ENCODE results near the gene HADH. TPM values are rescaled to one million over a fixed set of nuclear protein-coding genes. Genes with fewer than 3 reads are reported as not detected.

Gene HADH
- polyA plus RNA-seq, 2 of the 4 experiments (the other 2 are of a cell fraction) = 22.7 to 23.7 TPM

DNA sequence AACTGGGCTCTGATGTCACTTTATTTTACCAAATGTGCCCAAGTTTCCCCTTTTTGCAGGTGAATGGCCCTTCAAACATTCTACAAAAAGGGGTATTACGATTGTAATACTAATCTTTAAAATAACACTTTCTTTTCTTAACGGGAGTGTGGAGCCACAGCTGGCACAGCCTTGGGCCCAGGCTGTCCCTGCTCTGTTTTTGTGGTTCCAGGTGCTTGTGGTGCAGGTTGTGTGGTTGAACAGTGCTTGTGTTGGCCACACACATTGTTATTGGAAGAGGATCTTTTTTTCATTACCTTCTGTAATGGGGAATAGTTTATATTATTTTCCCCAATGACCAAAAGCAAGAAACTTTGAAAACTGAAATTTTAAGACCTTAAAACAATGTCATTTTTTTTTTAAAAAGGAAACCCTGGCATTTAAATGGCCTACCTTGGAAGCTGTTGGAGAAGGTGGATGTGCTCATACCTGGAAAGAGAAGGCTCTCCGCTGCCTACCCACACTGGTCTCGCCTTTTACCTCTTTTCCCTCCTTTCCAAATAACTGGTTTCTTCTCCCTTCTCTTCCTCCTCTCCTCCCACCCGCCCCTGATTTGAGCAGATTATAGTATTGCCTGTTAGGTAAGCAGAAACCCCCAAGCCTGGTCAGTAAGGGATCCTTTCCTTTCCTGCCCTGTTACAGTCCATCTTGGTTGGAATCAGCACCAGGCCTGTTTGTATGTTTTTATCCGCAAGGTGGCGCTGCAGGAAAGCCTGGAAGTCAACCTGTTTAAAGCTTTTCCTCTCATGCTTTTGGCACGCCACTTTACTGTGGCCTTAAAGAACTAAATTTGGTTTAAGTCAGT lies 28.6 kb downstream of the HADH start:
- WGBS (ENCODE audit: missing lambda C conversion rate) = 31% methylated on average over 8 of the region's 8 CpGs
- H3K4me1 ChIP-seq = no peaks in the 10 kb centered on the region
- DNase-seq (ENCODE audit: low read depth in 1 of 2, low spot score in 1 of 2) (peak; percentile 44 to 60), FAIRE-seq (no peak), ATAC-seq (peak; percentile 78 to 87)
- H3K4me2 ChIP-seq = no peak overlapping the region
- H3K27ac ChIP-seq = no peak overlapping the region
- ChIA-PET CTCF (interaction anchor here (0.6 to 2.5 kb wide), 28 partner anchors 9 to 783 kb away, joined by 3 to 21 read pairs (median 4); no protein-coding TSS in a partner anchor), POLR2A (interaction anchor here (0.7 kb wide), 1 partner anchor 554 kb away, joined by 6 read pairs; no protein-coding TSS in a partner anchor)
- H3K9me3 ChIP-seq = no peaks in the 10 kb centered on the region
- TF ChIP-seq JUNB (IDR thresholded peaks at IDR 0.05) = no peak
- peak; percentile 67 for TF ChIP-seq SMC3 (IDR thresholded peaks at IDR 0.05)
- no peak for TF ChIP-seq KDM5A (IDR thresholded peaks at IDR 0.05)
- TF ChIP-seq, protein P1, sequence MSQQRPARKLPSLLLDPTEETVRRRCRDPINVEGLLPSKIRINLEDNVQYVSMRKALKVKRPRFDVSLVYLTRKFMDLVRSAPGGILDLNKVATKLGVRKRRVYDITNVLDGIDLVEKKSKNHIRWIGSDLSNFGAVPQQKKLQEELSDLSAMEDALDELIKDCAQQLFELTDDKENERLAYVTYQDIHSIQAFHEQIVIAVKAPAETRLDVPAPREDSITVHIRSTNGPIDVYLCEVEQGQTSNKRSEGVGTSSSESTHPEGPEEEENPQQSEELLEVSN (IDR thresholded peaks at IDR 0.05; ENCODE audit: borderline replicate concordance, low read depth) = no peak
- TF ChIP-seq, protein P2, sequence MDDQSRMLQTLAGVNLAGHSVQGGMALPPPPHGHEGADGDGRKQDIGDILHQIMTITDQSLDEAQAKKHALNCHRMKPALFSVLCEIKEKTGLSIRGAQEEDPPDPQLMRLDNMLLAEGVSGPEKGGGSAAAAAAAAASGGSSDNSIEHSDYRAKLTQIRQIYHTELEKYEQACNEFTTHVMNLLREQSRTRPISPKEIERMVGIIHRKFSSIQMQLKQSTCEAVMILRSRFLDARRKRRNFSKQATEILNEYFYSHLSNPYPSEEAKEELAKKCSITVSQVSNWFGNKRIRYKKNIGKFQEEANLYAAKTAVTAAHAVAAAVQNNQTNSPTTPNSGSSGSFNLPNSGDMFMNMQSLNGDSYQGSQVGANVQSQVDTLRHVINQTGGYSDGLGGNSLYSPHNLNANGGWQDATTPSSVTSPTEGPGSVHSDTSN (IDR thresholded peaks at IDR 0.05) = no peak
- TF ChIP-seq HDAC2 (IDR thresholded peaks at IDR 0.05) = no peak
- TF ChIP-seq, protein P3, sequence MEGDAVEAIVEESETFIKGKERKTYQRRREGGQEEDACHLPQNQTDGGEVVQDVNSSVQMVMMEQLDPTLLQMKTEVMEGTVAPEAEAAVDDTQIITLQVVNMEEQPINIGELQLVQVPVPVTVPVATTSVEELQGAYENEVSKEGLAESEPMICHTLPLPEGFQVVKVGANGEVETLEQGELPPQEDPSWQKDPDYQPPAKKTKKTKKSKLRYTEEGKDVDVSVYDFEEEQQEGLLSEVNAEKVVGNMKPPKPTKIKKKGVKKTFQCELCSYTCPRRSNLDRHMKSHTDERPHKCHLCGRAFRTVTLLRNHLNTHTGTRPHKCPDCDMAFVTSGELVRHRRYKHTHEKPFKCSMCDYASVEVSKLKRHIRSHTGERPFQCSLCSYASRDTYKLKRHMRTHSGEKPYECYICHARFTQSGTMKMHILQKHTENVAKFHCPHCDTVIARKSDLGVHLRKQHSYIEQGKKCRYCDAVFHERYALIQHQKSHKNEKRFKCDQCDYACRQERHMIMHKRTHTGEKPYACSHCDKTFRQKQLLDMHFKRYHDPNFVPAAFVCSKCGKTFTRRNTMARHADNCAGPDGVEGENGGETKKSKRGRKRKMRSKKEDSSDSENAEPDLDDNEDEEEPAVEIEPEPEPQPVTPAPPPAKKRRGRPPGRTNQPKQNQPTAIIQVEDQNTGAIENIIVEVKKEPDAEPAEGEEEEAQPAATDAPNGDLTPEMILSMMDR (IDR thresholded peaks at IDR 0.05) = peak; percentile 77
- TF ChIP-seq ESRRA (IDR thresholded peaks at IDR 0.05; ENCODE audit: borderline replicate concordance, low read length) = no peak
- TF ChIP-seq RAD21 (conservative IDR thresholded peaks at IDR 0.05 in 1 of 2, IDR thresholded peaks at IDR 0.05 in 1 of 2) = peak; percentile 67 to 71
- TF ChIP-seq NR3C1 (IDR thresholded peaks at IDR 0.05) = no peak
- no peak overlapping the region for H3K4me3 ChIP-seq

DNA sequence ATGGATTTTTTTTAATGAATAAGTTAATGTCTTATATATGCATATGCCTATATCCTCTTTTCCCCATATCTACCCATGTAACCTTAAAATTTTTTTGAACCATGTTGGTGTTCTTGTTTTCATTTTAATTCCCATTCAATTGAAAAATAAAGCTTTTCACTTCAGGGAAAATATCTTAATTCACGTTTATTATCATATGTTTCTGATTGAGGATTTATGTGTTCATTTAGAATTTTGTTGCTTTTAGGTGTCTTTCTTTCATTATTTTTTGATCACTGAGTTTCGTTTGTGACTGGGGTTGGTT lies 29.1 kb downstream of the HADH start:
- H3K27ac ChIP-seq = no peak overlapping the region
- no peak overlapping the region for H3K4me2 ChIP-seq
- ATAC-seq = no peak
- no peak overlapping the region for H3K4me3 ChIP-seq
- CTCF ChIA-PET = interaction anchor here (0.6 to 2.5 kb wide), 28 partner anchors 10 to 782 kb away, joined by 3 to 21 read pairs (median 3); no protein-coding TSS in a partner anchor
- POLR2A ChIA-PET = interaction anchor here (0.7 kb wide), 1 partner anchor 553 kb away, joined by 6 read pairs; no protein-coding TSS in a partner anchor
- no peak for FAIRE-seq
- TF ChIP-seq RARB (CRISPR knock-in tag; IDR thresholded peaks at IDR 0.05) (no peak), MAZ (IDR thresholded peaks at IDR 0.05; ENCODE audit: borderline replicate concordance, low read depth, low read length) (no peak), KDM5A (IDR thresholded peaks at IDR 0.05) (no peak), JUN (IDR thresholded peaks at IDR 0.05) (no peak)
- H3K4me1 ChIP-seq = no peaks in the 10 kb centered on the region
- H3K9me3 ChIP-seq = no peaks in the 10 kb centered on the region
- WGBS (ENCODE audit: missing lambda C conversion rate) = 50% methylated on average over 2 of the region's 2 CpGs
- DNase-seq (ENCODE audit: low read depth in 1 of 2, low spot score in 1 of 2) = no peak

DNA sequence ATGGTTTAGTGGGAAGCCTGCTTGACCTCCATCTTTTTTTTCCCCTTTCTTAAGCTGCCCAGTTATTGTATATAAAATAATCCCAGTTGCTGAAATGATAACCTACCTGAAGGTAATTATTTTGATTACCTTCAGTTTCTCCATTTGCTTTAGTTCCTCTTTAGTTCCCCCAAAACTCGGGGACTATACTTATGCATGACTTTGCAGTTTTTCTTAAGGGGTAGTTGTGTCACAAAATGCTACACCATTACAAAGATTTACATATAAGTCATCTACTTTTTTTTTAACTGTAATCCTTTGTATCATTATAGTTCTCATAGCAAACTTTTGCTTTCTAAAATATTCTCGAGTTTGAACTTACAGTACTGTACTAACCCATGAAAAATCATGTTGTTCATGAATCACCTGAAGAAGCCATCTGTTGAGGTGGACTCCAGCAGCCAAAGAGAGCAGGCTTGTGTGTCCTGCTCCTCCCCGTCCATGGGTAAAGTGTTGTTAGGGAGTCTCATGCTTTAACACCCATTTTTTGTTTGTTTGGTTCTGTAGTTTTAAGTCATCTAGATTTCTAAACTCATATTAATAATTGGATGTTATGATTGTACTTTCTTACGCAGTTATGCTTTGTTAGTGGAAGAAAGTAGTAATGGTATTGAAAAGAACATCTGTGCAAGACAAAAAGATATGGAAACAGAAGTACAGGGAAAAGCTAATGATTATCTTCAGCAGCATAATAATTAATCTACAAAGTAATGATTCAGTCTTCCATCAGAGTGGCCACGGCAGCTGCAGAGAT lies 34.6 kb downstream of the HADH start:
- DNase-seq (ENCODE audit: low read depth in 1 of 2, low spot score in 1 of 2) (no peak), ATAC-seq (no peak), FAIRE-seq (no peak)
- H3K27ac ChIP-seq = no peak overlapping the region
- no peak overlapping the region for H3K4me3 ChIP-seq
- no peaks in the 10 kb centered on the region for H3K9me3 ChIP-seq
- no peaks in the 10 kb centered on the region for H3K4me1 ChIP-seq
- ChIA-PET CTCF (interaction anchor here (0.9 kb wide), 1 partner anchor 13 kb away, joined by 3 read pairs; no protein-coding TSS in a partner anchor), POLR2A (no interaction called here)
- peak; percentile 24 for TF ChIP-seq MAFK (IDR thresholded peaks at IDR 0.05; ENCODE audit: partially characterized antibody)
- TF ChIP-seq KDM5A (IDR thresholded peaks at IDR 0.05) = no peak
- TF ChIP-seq ZC3H11A (IDR thresholded peaks at IDR 0.05) = no peak
- TF ChIP-seq, protein P4, sequence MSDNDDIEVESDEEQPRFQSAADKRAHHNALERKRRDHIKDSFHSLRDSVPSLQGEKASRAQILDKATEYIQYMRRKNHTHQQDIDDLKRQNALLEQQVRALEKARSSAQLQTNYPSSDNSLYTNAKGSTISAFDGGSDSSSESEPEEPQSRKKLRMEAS (IDR thresholded peaks at IDR 0.05) = no peak
- no peak for TF ChIP-seq HOXB13 (CRISPR knock-in tag; IDR thresholded peaks at IDR 0.05; ENCODE audit: low read depth)
- TF ChIP-seq, protein P5, sequence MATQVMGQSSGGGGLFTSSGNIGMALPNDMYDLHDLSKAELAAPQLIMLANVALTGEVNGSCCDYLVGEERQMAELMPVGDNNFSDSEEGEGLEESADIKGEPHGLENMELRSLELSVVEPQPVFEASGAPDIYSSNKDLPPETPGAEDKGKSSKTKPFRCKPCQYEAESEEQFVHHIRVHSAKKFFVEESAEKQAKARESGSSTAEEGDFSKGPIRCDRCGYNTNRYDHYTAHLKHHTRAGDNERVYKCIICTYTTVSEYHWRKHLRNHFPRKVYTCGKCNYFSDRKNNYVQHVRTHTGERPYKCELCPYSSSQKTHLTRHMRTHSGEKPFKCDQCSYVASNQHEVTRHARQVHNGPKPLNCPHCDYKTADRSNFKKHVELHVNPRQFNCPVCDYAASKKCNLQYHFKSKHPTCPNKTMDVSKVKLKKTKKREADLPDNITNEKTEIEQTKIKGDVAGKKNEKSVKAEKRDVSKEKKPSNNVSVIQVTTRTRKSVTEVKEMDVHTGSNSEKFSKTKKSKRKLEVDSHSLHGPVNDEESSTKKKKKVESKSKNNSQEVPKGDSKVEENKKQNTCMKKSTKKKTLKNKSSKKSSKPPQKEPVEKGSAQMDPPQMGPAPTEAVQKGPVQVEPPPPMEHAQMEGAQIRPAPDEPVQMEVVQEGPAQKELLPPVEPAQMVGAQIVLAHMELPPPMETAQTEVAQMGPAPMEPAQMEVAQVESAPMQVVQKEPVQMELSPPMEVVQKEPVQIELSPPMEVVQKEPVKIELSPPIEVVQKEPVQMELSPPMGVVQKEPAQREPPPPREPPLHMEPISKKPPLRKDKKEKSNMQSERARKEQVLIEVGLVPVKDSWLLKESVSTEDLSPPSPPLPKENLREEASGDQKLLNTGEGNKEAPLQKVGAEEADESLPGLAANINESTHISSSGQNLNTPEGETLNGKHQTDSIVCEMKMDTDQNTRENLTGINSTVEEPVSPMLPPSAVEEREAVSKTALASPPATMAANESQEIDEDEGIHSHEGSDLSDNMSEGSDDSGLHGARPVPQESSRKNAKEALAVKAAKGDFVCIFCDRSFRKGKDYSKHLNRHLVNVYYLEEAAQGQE (IDR thresholded peaks at IDR 0.05) = no peak
- TF ChIP-seq, protein P6, sequence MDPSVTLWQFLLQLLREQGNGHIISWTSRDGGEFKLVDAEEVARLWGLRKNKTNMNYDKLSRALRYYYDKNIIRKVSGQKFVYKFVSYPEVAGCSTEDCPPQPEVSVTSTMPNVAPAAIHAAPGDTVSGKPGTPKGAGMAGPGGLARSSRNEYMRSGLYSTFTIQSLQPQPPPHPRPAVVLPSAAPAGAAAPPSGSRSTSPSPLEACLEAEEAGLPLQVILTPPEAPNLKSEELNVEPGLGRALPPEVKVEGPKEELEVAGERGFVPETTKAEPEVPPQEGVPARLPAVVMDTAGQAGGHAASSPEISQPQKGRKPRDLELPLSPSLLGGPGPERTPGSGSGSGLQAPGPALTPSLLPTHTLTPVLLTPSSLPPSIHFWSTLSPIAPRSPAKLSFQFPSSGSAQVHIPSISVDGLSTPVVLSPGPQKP (IDR thresholded peaks at IDR 0.05; ENCODE audit: low read depth, low read length) = no peak
- no peak for TF ChIP-seq RAD21 (conservative IDR thresholded peaks at IDR 0.05 in 1 of 2, IDR thresholded peaks at IDR 0.05 in 1 of 2)
- TF ChIP-seq HOXB5 (CRISPR knock-in tag; IDR thresholded peaks at IDR 0.05) = no peak
- H3K4me2 ChIP-seq = no peak overlapping the region
- 72% methylated on average over 5 of the region's 5 CpGs for whole genome bisulfite sequencing (ENCODE audit: missing lambda C conversion rate)
